ENCODE data around the gene CTNNA2. TPM values are rescaled to one million over a fixed set of nuclear protein-coding genes. Genes with fewer than 3 reads are reported as not detected.

CTNNA2 gene
- total and polyA plus RNA-seq, 7 experiments from 2014 or later: not detected

- ATAC-seq (no peak), DNase-seq (no peak)
- peaks cover 0 to 3% (median 0%) of the 10 kb centered on the region in 3 experiments for H3K9me3 ChIP-seq (ENCODE audit: control insufficient read depth in 2 of 3, low read length in 3 of 3)
- no peak overlapping the region for H3K27ac Mint-ChIP-seq
- H3K4me3 Mint-ChIP-seq: no peak overlapping the region
- H3K36me3 ChIP-seq (ENCODE audit: control insufficient read depth in 2 of 3, insufficient read depth in 3 of 3, low read length in 3 of 3): no peaks in the 10 kb centered on the region
- H3K4me1 ChIP-seq (ENCODE audit: control insufficient read depth in 2 of 2, insufficient read depth in 2 of 2, low read length in 2 of 2): no peaks in the 10 kb centered on the region
- peaks cover 5 to 47% (median 12%) of the 10 kb centered on the region in 11 donors for H3K9me3 Mint-ChIP-seq
- H3K27ac ChIP-seq (ENCODE audit: low read depth, low read length): no peak overlapping the region
- H3K27me3 ChIP-seq (ENCODE audit: control insufficient read depth in 2 of 2, insufficient read depth in 2 of 2, low read length in 2 of 2): no peaks in the 10 kb centered on the region
- H3K36me3 Mint-ChIP-seq: peaks cover 0 to 8% (median 0%) of the 10 kb centered on the region in 5 donors
- ChIA-PET POLR2A (no interaction called here), CTCF (no interaction called here)
- H3K4me1 Mint-ChIP-seq: no peaks in the 10 kb centered on the region
- no peaks in the 10 kb centered on the region for H3K27me3 Mint-ChIP-seq
- no peak overlapping the region for H3K4me3 ChIP-seq (ENCODE audit: low read length)
- intact Hi-C loops (cut with micrococcal nuclease): no loop called here
Observed at GRCh38 chr2:80467262-80467811, 954.5 kb downstream of the CTNNA2 start.

- no peaks in the 10 kb centered on the region for H3K36me3 ChIP-seq (ENCODE audit: control insufficient read depth in 2 of 3, insufficient read depth in 3 of 3, low read length in 3 of 3)
- no peak overlapping the region for H3K4me3 ChIP-seq (ENCODE audit: low read length)
- H3K4me1 ChIP-seq (ENCODE audit: control insufficient read depth in 2 of 2, insufficient read depth in 2 of 2, low read length in 2 of 2): no peaks in the 10 kb centered on the region
- Mint-ChIP-seq H3K27me3 (no peaks in the 10 kb centered on the region), H3K27ac (no peak overlapping the region), H3K4me3 (no peak overlapping the region), H3K36me3 (peaks cover 0 to 4% (median 0%) of the 10 kb centered on the region in 5 donors), H3K9me3 (peaks cover under 1 to 34% (median 8%) of the 10 kb centered on the region in 11 donors), H3K4me1 (no peaks in the 10 kb centered on the region)
- no peaks in the 10 kb centered on the region for H3K27me3 ChIP-seq (ENCODE audit: control insufficient read depth in 2 of 2, insufficient read depth in 2 of 2, low read length in 2 of 2)
- DNase-seq: no peak
- no peak overlapping the region for H3K27ac ChIP-seq (ENCODE audit: low read depth, low read length)
- CTCF ChIA-PET: no interaction called here
- POLR2A ChIA-PET: no interaction called here
- ATAC-seq: no peak
- H3K9me3 ChIP-seq (ENCODE audit: control insufficient read depth in 2 of 3, low read length in 3 of 3): peaks cover 0 to 3% (median 0%) of the 10 kb centered on the region in 3 experiments
- intact Hi-C loops (cut with micrococcal nuclease): no loop called here
Observed at GRCh38 chr2:80469428-80469827, 956.6 kb downstream of the CTNNA2 start.

- CTCF ChIA-PET: no interaction called here
- no peaks in the 10 kb centered on the region for H3K36me3 ChIP-seq (ENCODE audit: control insufficient read depth in 2 of 3, insufficient read depth in 3 of 3, low read length in 3 of 3)
- no peak for ATAC-seq
- H3K9me3 ChIP-seq (ENCODE audit: control insufficient read depth in 2 of 3, low read length in 3 of 3): no peaks in the 10 kb centered on the region
- no peak for DNase-seq
- peaks cover 0 to 4% (median 0%) of the 10 kb centered on the region in 5 donors for H3K36me3 Mint-ChIP-seq
- no peaks in the 10 kb centered on the region for H3K27me3 Mint-ChIP-seq
- H3K27ac ChIP-seq (ENCODE audit: low read depth, low read length): no peak overlapping the region
- intact Hi-C loops (cut with micrococcal nuclease): no loop called here
- H3K4me1 ChIP-seq (ENCODE audit: control insufficient read depth in 2 of 2, insufficient read depth in 2 of 2, low read length in 2 of 2): no peaks in the 10 kb centered on the region
- H3K27ac Mint-ChIP-seq: no peak overlapping the region
- H3K4me1 Mint-ChIP-seq: no peaks in the 10 kb centered on the region
- POLR2A ChIA-PET: no interaction called here
- peaks cover 4 to 30% (median 10%) of the 10 kb centered on the region in 11 donors for H3K9me3 Mint-ChIP-seq
- no peak overlapping the region for H3K4me3 Mint-ChIP-seq
- H3K27me3 ChIP-seq (ENCODE audit: control insufficient read depth in 2 of 2, insufficient read depth in 2 of 2, low read length in 2 of 2): no peaks in the 10 kb centered on the region
- no peak overlapping the region for H3K4me3 ChIP-seq (ENCODE audit: low read length)
Observed at GRCh38 chr2:80473069-80473468, 960.2 kb downstream of the CTNNA2 start.

GRCh38 chr2:80473796-80474195 lies 960.9 kb downstream of the CTNNA2 start:
- Mint-ChIP-seq H3K4me1 (no peaks in the 10 kb centered on the region), H3K27ac (no peak overlapping the region), H3K4me3 (no peak overlapping the region), H3K27me3 (no peaks in the 10 kb centered on the region), H3K36me3 (peaks cover 0 to 4% (median 0%) of the 10 kb centered on the region in 5 donors), H3K9me3 (peaks cover 3 to 30% (median 11%) of the 10 kb centered on the region in 11 donors)
- Histone ChIP-seq H3K4me3 (ENCODE audit: low read length) (no peak overlapping the region), H3K4me1 (ENCODE audit: control insufficient read depth in 2 of 2, insufficient read depth in 2 of 2, low read length in 2 of 2) (no peaks in the 10 kb centered on the region), H3K9me3 (ENCODE audit: control insufficient read depth in 2 of 3, low read length in 3 of 3) (no peaks in the 10 kb centered on the region), H3K27ac (ENCODE audit: low read depth, low read length) (no peak overlapping the region), H3K27me3 (ENCODE audit: control insufficient read depth in 2 of 2, insufficient read depth in 2 of 2, low read length in 2 of 2) (no peaks in the 10 kb centered on the region), H3K36me3 (ENCODE audit: control insufficient read depth in 2 of 3, insufficient read depth in 3 of 3, low read length in 3 of 3) (no peaks in the 10 kb centered on the region)
- CTCF ChIA-PET: interaction anchor here (0.6 kb wide), 1 partner anchor 1055 kb away, joined by 3 read pairs; no protein-coding TSS in a partner anchor
- POLR2A ChIA-PET: no interaction called here
- ATAC-seq (no peak), DNase-seq (no peak)
- intact Hi-C loops (cut with micrococcal nuclease): no loop called here

GRCh38 chr2:80475970-80476369 lies 963.1 kb downstream of the CTNNA2 start:
- H3K27me3 Mint-ChIP-seq: no peaks in the 10 kb centered on the region
- H3K27me3 ChIP-seq (ENCODE audit: control insufficient read depth in 2 of 2, insufficient read depth in 2 of 2, low read length in 2 of 2): no peaks in the 10 kb centered on the region
- H3K4me3 Mint-ChIP-seq: no peak overlapping the region
- no peaks in the 10 kb centered on the region for H3K9me3 ChIP-seq (ENCODE audit: control insufficient read depth in 2 of 3, low read length in 3 of 3)
- H3K36me3 Mint-ChIP-seq: no peaks in the 10 kb centered on the region
- H3K4me3 ChIP-seq (ENCODE audit: low read length): no peak overlapping the region
- ChIA-PET CTCF (no interaction called here), POLR2A (no interaction called here)
- ATAC-seq: no peak
- peaks cover 3 to 14% (median 5%) of the 10 kb centered on the region in 11 donors for H3K9me3 Mint-ChIP-seq
- no peaks in the 10 kb centered on the region for H3K36me3 ChIP-seq (ENCODE audit: control insufficient read depth in 2 of 3, insufficient read depth in 3 of 3, low read length in 3 of 3)
- DNase-seq: no peak
- intact Hi-C loops (cut with micrococcal nuclease): no loop called here
- H3K27ac Mint-ChIP-seq: no peak overlapping the region
- no peaks in the 10 kb centered on the region for H3K4me1 ChIP-seq (ENCODE audit: control insufficient read depth in 2 of 2, insufficient read depth in 2 of 2, low read length in 2 of 2)
- no peaks in the 10 kb centered on the region for H3K4me1 Mint-ChIP-seq
- H3K27ac ChIP-seq (ENCODE audit: low read depth, low read length): no peak overlapping the region

GRCh38 chr2:80476535-80477117 lies 963.8 kb downstream of the CTNNA2 start:
- H3K4me1 Mint-ChIP-seq: no peaks in the 10 kb centered on the region
- CTCF ChIA-PET: no interaction called here

GRCh38 chr2:80482276-80482675 lies 969.4 kb downstream of the CTNNA2 start:
- no peak for DNase-seq
- H3K4me1 ChIP-seq (ENCODE audit: control insufficient read depth in 2 of 2, insufficient read depth in 2 of 2, low read length in 2 of 2): no peaks in the 10 kb centered on the region
- H3K4me3 ChIP-seq (ENCODE audit: low read length): no peak overlapping the region
- H3K27me3 Mint-ChIP-seq: no peaks in the 10 kb centered on the region
- intact Hi-C loops (cut with micrococcal nuclease): no loop called here
- H3K27me3 ChIP-seq (ENCODE audit: control insufficient read depth in 2 of 2, insufficient read depth in 2 of 2, low read length in 2 of 2): no peaks in the 10 kb centered on the region
- no peak overlapping the region for H3K4me3 Mint-ChIP-seq
- H3K27ac ChIP-seq (ENCODE audit: low read depth, low read length): no peak overlapping the region
- no peak for ATAC-seq
- CTCF ChIA-PET: no interaction called here
- no peaks in the 10 kb centered on the region for H3K4me1 Mint-ChIP-seq
- POLR2A ChIA-PET: no interaction called here
- no peak overlapping the region for H3K27ac Mint-ChIP-seq
- no peaks in the 10 kb centered on the region for H3K9me3 ChIP-seq (ENCODE audit: control insufficient read depth in 2 of 3, low read length in 3 of 3)
- H3K36me3 Mint-ChIP-seq: no peaks in the 10 kb centered on the region
- no peaks in the 10 kb centered on the region for H3K36me3 ChIP-seq (ENCODE audit: control insufficient read depth in 2 of 3, insufficient read depth in 3 of 3, low read length in 3 of 3)
- peaks cover 0 to 11% (median 4%) of the 10 kb centered on the region in 11 donors for H3K9me3 Mint-ChIP-seq

More at GRCh38 chr2:80476535-80477117, 963.8 kb downstream of the CTNNA2 start:
- Mint-ChIP-seq H3K9me3 (peaks cover under 1 to 14% (median 5%) of the 10 kb centered on the region in 11 donors), H3K27ac (no peak overlapping the region), H3K36me3 (no peaks in the 10 kb centered on the region), H3K4me3 (no peak overlapping the region), H3K27me3 (no peaks in the 10 kb centered on the region)
- Histone ChIP-seq H3K4me1 (ENCODE audit: control insufficient read depth in 2 of 2, insufficient read depth in 2 of 2, low read length in 2 of 2) (no peaks in the 10 kb centered on the region), H3K36me3 (ENCODE audit: control insufficient read depth in 2 of 3, insufficient read depth in 3 of 3, low read length in 3 of 3) (no peaks in the 10 kb centered on the region), H3K27me3 (ENCODE audit: control insufficient read depth in 2 of 2, insufficient read depth in 2 of 2, low read length in 2 of 2) (no peaks in the 10 kb centered on the region), H3K9me3 (ENCODE audit: control insufficient read depth in 2 of 3, low read length in 3 of 3) (no peaks in the 10 kb centered on the region), H3K27ac (ENCODE audit: low read depth, low read length) (no peak overlapping the region), H3K4me3 (ENCODE audit: low read length) (no peak overlapping the region)
- ATAC-seq (no peak), DNase-seq (no peak)
- POLR2A ChIA-PET: no interaction called here
- intact Hi-C loops (cut with micrococcal nuclease): no loop called here
